HepG2 (cell line): ENCODE measurements around the gene TSPAN9.

Experiments used
- CTCF ChIP-seq: sonication (generic); formaldehyde crosslinking; IDR thresholded peaks from 2 replicates; pipeline ENCODE4 v1.5.0; 2020; ENCODE audit warnings: mild to moderate bottlenecking, missing genetic modification reagents, moderate library complexity
- GABPA ChIP-seq, 2 experiments: IDR thresholded peaks; 2 replicates each; pipeline ENCODE4 v1.6.1; 2011 to 2016; ENCODE audit warnings: low read depth in 2 of 2, low read length in 1 of 2, missing biosample characterization in 1 of 2, missing genetic modification characterization in 1 of 2
- PBX3 ChIP-seq: sonication (generic); formaldehyde crosslinking; IDR thresholded peaks from 2 replicates; pipeline ENCODE4 v1.8.1; 2023; ENCODE audit warnings: missing genetic modification reagents, inconsistent platforms, borderline replicate concordance
- POLR2AphosphoS2 ChIP-seq: IDR thresholded peaks from 2 replicates; pipeline ENCODE4 v1.6.1; 2011; ENCODE audit warnings: low read depth, low read length, improper control_type of control experiment
- TBP ChIP-seq: sonication (generic); formaldehyde crosslinking; IDR thresholded peaks from 2 replicates; pipeline ENCODE4 v1.5.0; 2020; ENCODE audit warnings: missing genetic modification reagents
- TCF7L2 ChIP-seq: IDR thresholded peaks from 2 replicates; pipeline ENCODE4 v1.6.1; 2011; ENCODE audit warnings: mild to moderate bottlenecking, low read depth, low read length, moderate library complexity
- ZMAT3 ChIP-seq: sonication (generic); formaldehyde crosslinking; conservative IDR thresholded peaks from 2 replicates; pipeline ENCODE4 v1.7.0; 2021; ENCODE audit warnings: missing genetic modification reagents
- ZNF747 ChIP-seq: sonication (generic); formaldehyde crosslinking; IDR thresholded peaks from 2 replicates; pipeline ENCODE4 v1.8.1; 2023; ENCODE audit warnings: missing genetic modification reagents, mild to moderate bottlenecking, borderline replicate concordance
- ZNF780A ChIP-seq: sonication (generic); formaldehyde crosslinking; IDR thresholded peaks from 2 replicates; pipeline ENCODE4 v1.8.0; 2022; ENCODE audit warnings: mild to moderate bottlenecking, missing genetic modification reagents, moderate library complexity
- TF ChIP-seq, protein P1 (sequence below), 2 experiments: IDR thresholded peaks; 2 replicates each; pipeline ENCODE4 v1.6.1; 2011 to 2012; ENCODE audit warnings: low read length in 2 of 2, borderline replicate concordance in 1 of 2, low read depth in 1 of 2, mild to moderate bottlenecking in 1 of 2, moderate library complexity in 1 of 2
- TF ChIP-seq, protein P2 (sequence below): sonication (generic); IDR thresholded peaks from 2 replicates; pipeline ENCODE4 v1.6.1; 2016; ENCODE audit warnings: low read depth, borderline replicate concordance

DNA sequence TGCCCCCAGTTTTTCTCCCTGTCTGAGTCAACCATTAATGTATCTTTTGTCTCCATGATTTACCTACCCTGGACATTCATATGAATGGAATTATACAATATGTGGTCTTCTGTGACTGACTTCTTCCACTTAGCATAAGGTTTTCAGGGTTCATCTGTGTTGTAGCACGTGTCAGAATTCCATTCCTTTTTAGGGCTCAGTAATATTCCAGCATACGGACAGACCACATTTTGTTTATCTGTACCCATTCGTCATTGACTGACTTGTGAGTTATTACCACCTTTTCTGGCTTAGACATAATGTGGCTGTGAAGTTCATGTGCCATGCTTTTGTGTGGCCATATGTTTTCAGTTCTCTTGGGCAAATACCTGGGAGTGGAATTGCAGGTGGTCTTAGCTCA, 37.9 kb downstream of the TSPAN9 start:
- TF ChIP-seq, protein P1, sequence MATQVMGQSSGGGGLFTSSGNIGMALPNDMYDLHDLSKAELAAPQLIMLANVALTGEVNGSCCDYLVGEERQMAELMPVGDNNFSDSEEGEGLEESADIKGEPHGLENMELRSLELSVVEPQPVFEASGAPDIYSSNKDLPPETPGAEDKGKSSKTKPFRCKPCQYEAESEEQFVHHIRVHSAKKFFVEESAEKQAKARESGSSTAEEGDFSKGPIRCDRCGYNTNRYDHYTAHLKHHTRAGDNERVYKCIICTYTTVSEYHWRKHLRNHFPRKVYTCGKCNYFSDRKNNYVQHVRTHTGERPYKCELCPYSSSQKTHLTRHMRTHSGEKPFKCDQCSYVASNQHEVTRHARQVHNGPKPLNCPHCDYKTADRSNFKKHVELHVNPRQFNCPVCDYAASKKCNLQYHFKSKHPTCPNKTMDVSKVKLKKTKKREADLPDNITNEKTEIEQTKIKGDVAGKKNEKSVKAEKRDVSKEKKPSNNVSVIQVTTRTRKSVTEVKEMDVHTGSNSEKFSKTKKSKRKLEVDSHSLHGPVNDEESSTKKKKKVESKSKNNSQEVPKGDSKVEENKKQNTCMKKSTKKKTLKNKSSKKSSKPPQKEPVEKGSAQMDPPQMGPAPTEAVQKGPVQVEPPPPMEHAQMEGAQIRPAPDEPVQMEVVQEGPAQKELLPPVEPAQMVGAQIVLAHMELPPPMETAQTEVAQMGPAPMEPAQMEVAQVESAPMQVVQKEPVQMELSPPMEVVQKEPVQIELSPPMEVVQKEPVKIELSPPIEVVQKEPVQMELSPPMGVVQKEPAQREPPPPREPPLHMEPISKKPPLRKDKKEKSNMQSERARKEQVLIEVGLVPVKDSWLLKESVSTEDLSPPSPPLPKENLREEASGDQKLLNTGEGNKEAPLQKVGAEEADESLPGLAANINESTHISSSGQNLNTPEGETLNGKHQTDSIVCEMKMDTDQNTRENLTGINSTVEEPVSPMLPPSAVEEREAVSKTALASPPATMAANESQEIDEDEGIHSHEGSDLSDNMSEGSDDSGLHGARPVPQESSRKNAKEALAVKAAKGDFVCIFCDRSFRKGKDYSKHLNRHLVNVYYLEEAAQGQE (IDR thresholded peaks at IDR 0.05; ENCODE audit: borderline replicate concordance in 1 of 2, low read depth in 1 of 2, low read length in 2 of 2) = no peak
- TF ChIP-seq CTCF (CRISPR knock-in tag) = no peak
- no peak for TF ChIP-seq ZMAT3
- no peak for TF ChIP-seq ZNF747 (CRISPR knock-in tag)
- TF ChIP-seq GABPA (IDR thresholded peaks at IDR 0.05; ENCODE audit: low read depth, low read length) = no peak
- no peak for TF ChIP-seq GABPA (CRISPR knock-in tag; IDR thresholded peaks at IDR 0.05; ENCODE audit: low read depth)
- TF ChIP-seq PBX3 (CRISPR knock-in tag) = no peak
- TF ChIP-seq, protein P2, sequence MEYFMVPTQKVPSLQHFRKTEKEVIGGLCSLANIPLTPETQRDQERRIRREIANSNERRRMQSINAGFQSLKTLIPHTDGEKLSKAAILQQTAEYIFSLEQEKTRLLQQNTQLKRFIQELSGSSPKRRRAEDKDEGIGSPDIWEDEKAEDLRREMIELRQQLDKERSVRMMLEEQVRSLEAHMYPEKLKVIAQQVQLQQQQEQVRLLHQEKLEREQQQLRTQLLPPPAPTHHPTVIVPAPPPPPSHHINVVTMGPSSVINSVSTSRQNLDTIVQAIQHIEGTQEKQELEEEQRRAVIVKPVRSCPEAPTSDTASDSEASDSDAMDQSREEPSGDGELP = no peak
- TF ChIP-seq TBP (CRISPR knock-in tag) = no peak
- TF ChIP-seq TCF7L2 = no peak
- no peak for TF ChIP-seq ZNF780A
- no peak for TF ChIP-seq POLR2AphosphoS2
